Measurements from ENCODE around the gene ADGRA1.
"Not testable (repeated sequence)": the region's sequence is repeated elsewhere in the genome, so short reads cannot be mapped to it uniquely, and the experiment has no call there.

Gene ADGRA1

DNA sequence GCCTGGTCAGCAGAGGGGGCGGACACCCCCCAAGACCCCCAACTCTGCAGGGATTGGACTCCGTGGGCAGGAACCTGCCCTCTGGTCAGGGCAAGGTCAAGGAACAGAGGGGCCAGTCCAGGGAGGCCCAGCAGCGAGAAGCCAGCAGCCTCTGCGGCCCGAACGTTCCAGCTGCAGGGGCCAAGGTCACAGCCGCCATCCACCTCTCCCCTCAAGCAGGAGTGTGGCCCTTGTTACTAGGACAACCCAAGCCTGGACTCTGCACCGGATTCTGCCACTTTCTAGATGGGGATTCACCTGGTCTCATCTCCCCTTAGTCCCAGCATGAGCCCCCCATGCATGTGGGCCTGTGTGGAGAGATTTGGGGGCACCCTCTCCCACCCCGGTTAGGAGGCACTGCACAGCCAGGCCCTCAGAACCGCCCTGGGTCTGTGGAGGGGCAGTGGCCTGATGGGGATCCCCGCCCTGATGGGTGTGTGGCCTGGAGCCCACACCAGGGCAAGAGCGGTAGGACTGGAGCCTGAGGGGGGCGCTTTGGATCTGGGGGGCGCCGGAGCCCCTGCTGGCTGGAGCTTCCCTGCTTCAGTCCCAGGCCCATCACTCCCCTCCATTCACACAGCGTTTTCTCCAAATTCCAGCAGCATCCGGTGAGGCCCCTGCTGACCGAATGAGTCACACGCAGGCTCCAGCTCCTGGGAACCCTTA lies 18.1 kb downstream of the ADGRA1 start:
- no peak for DNase-seq (ENCODE audit: low read depth)
- TF ChIP-seq, protein P1, sequence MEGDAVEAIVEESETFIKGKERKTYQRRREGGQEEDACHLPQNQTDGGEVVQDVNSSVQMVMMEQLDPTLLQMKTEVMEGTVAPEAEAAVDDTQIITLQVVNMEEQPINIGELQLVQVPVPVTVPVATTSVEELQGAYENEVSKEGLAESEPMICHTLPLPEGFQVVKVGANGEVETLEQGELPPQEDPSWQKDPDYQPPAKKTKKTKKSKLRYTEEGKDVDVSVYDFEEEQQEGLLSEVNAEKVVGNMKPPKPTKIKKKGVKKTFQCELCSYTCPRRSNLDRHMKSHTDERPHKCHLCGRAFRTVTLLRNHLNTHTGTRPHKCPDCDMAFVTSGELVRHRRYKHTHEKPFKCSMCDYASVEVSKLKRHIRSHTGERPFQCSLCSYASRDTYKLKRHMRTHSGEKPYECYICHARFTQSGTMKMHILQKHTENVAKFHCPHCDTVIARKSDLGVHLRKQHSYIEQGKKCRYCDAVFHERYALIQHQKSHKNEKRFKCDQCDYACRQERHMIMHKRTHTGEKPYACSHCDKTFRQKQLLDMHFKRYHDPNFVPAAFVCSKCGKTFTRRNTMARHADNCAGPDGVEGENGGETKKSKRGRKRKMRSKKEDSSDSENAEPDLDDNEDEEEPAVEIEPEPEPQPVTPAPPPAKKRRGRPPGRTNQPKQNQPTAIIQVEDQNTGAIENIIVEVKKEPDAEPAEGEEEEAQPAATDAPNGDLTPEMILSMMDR (IDR thresholded peaks at IDR 0.05; ENCODE audit: low read depth, low read length, missing control alignments), result no peak
- in situ Hi-C loops (cut with HindIII; ENCODE audit: low sequenced_read_pairs), result no loop called here
- no peak overlapping the region for H3K4me3 ChIP-seq (ENCODE audit: low read depth, low read length)

DNA sequence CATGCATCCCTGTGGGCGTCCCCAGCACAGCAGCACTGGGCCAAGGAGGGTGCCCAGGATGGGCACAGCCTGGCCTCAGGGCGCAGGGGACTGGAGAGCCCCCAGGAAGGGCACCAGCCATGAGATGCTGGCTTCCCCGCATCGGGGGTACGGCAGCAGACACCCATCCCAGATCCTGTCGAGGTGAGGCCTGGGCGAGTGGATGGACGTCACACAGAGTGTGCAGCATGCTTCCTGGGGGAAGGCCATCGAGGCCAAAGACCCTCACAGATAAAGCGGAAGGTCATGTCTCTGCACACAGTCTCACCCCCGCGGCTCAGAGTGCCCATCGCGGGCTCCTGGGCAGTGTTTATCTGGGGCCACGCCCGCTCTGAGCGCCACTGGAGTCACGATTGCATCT lies 18.8 kb downstream of the ADGRA1 start:
- no peak overlapping the region for H3K4me3 ChIP-seq (ENCODE audit: low read depth, low read length)
- TF ChIP-seq, protein P1 (IDR thresholded peaks at IDR 0.05; ENCODE audit: low read depth, low read length, missing control alignments), result no peak
- DNase-seq (ENCODE audit: low read depth), result no peak
- in situ Hi-C loops (cut with HindIII; ENCODE audit: low sequenced_read_pairs), result no loop called here

DNA sequence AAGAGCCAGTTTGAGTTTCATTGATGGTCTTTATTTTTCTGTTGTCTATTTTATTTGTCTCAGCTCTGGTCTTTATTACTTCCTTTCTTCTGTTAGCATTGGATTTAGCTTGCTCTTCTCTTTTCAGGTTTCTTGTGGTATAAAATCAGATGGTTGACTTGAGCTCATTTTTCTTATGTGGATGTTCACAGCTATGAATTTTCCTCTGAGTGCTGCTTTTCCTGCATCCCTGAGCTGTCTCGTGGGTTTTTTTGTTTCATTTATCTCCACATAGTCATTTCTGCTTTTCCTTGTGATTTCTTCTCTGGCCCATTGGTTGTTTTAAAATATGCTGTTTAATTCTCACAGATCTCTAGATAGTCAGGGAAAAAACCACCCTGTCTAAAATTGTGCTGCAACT lies 19.7 kb downstream of the ADGRA1 start:
- in situ Hi-C loops (cut with HindIII; ENCODE audit: low sequenced_read_pairs), result no loop called here
- no peak for DNase-seq (ENCODE audit: low read depth)
- H3K4me3 ChIP-seq (ENCODE audit: low read depth, low read length), result no peak overlapping the region
- TF ChIP-seq, protein P1 (IDR thresholded peaks at IDR 0.05; ENCODE audit: low read depth, low read length, missing control alignments), result no peak

DNA sequence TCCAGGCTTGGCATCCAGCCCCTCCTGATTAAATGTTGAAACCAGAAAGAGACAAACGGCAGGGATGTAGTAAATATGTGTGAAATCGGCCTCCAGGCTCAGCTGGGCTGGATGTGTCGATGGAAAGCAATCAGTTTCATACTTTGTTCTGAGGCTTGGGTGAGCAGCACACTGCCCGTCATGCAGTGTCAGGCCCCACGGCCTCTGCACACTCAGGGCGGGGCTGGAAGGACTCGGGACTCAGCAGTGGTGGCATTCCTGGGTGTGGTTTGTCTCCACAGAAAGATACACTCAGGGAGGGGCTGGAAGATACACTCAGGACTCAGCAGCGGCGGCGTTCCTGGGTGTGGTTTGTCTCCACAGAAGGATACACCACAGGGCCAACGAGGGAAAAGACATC lies 22.0 kb downstream of the ADGRA1 start:
- DNase-seq (ENCODE audit: low read depth), result no peak
- in situ Hi-C loops (cut with HindIII; ENCODE audit: low sequenced_read_pairs), result no loop called here
- TF ChIP-seq, protein P1 (IDR thresholded peaks at IDR 0.05; ENCODE audit: low read depth, low read length, missing control alignments), result no peak
- no peak overlapping the region for H3K4me3 ChIP-seq (ENCODE audit: low read depth, low read length)

DNA sequence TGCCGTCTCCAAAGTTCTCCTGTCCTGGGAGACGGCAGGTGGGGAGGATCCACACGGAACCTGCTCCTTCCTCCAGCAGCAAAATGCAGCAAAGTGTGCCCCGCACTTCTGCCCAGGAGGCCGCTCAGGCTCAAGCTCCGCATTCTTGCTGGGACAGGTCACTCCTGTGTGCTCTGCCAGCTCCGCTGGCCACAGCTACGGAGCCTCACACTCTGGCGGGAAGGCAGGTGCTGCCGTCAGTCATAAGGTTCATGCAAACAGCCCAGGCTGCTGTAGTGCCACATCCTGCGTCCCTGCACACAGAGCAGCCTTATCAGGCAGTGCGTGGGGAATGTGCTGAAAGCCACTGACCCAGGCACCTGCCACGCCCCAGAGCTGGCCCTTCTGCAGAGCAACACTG lies 22.4 kb downstream of the ADGRA1 start:
- in situ Hi-C loops (cut with HindIII; ENCODE audit: low sequenced_read_pairs), result no loop called here
- DNase-seq (ENCODE audit: low read depth), result no peak
- no peak overlapping the region for H3K4me3 ChIP-seq (ENCODE audit: low read depth, low read length)
- TF ChIP-seq, protein P1 (IDR thresholded peaks at IDR 0.05; ENCODE audit: low read depth, low read length, missing control alignments), result no peak

DNA sequence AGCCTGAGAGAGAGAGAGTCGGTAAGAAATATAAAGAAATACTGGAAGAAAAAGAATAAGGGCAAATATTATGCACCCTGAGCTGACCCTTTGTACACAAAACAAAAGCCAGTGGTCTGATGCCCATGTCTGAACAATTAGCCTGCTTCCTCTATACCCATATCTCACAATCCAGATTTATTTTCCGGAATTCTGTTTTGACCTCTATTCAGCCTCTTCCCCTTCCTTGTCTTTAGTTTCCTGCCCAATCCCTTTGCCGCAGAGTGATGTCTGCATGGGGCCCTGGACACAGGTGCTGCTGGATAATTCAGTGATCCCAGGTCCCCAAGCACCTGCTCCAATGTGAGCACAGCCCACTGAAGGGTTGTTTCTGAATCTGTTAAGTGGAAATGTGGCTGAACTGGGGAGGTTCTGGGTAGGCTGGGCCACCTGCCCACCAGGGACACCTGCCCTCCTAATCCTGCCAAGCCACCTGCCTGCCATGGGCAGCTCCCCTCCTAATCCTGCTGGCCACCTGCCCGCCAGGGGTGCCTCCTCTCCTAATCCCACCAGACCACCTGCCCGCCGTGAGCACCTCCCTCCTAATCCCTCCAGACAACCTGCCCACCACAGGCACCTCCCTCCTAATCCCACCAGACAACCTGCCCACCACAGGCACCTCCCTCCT lies 23.0 kb downstream of the ADGRA1 start:
- DNase-seq (ENCODE audit: low read depth), result no peak
- no peak overlapping the region for H3K4me3 ChIP-seq (ENCODE audit: low read depth, low read length)
- in situ Hi-C loops (cut with HindIII; ENCODE audit: low sequenced_read_pairs), result no loop called here
- TF ChIP-seq, protein P1 (IDR thresholded peaks at IDR 0.05; ENCODE audit: low read depth, low read length, missing control alignments), result no peak

DNA sequence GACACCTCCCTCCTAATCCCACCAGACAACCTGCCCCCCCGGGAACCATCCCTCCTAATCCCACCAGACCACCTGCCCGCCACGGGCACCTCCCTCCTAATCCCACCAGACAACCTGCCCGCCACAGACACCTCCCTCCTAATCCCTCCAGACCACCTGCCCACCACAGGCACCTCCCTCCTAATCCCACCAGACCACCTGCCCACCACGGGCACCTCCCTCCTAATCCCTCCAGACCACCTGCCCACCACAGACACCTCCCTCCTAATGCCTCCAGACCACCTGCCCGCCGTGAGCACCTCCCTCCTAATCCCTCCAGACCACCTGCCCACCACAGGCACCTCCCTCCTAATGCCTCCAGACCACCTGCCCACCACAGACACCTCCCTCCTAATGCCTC lies 23.9 kb downstream of the ADGRA1 start:
- DNase-seq (ENCODE audit: low read depth); in situ Hi-C loops (cut with HindIII; ENCODE audit: low sequenced_read_pairs); H3K4me3 ChIP-seq (ENCODE audit: low read depth, low read length): not testable (repeated sequence)
